Suppressor macrophage (primary cell): Measurements from ENCODE around the gene KIF2C.
A peak's percentile ranks its signal among the peaks of the same experiment; 100 is the strongest.
"Not testable (repeated sequence)": the region's sequence is repeated elsewhere in the genome, so short reads cannot be mapped to it uniquely, and the experiment has no call there.

Experiments
- DNase-seq, 4 experiments: peaks; one replicate each; pipeline ENCODE4 v3.0.0-alpha.2; 2020 to 2022
- total RNA-seq, 17 experiments: gene quantifications; one replicate each; lab custom pipeline; 2026; ENCODE audit warnings: mixed read lengths in 6 of 17, inconsistent platforms in 3 of 17; lab: John Stamatoyannopoulos, UW

KIF2C gene
- total RNA-seq = 3.8 to 44.1 (median 17.1) reads per million in 17 experiments

DNA sequence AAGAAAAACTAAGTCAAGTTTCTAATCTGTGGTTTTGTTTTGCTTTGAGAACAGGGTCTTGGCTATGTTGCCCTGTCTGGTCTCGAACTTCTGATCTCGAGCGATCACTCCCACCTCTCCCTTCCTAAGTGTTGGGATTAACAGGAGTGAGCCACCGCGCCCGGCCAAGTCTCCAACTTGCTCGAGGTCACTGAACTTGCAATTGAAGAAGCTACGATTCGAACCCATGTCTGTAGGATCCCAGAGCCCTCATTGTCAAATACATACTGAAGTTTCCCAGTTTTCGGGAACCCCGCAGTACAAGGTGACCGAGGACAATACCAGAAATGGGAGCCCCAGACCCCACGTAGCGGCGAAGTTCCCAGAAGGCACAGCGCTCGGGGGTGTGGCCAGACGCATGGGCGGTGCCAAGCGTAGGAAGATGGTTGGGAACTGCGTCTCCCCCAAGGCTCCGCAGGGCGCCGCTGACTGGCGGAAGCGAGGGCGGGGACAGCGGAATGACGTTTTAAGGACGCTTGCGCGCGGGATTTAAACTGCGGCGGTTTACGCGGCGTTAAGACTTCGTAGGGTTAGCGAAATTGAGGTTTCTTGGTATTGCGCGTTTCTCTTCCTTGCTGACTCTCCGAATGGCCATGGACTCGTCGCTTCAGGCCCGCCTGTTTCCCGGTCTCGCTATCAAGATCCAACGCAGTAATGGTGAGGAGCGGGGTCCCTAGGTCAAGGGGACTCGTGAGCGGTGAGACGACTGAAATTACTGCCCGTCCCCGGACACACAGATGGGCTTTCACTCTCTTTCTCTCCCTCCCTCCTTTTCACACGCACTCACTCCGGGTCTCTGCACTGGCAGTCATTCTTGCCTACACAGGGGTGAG, at the start of gene KIF2C:
Gene KIF2C (plus strand): TSS at position 531 of the 872 bp plus-strand sequence. CDS start 96 bp downstream, at position 627.
- peak; percentile 99 for DNase-seq

DNA sequence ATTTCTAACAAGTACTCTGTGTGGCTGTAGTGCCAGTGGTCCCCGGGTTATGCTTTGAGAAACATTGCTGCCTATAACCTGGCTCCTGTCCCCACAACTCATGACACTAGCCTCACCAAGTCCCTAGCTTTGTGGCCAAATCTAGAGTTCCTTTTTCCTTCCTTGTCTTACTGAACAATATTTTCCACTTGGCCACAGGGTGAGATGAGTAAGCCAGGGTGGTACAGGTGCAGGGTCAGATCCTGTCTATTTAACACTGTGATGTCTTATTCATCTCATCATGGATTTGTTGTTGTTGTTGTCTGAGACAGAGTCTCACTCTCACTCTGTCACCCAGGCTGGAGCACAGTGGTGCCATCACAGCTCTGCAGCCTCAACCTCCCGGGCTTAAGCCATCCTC, 46.5 kb upstream of the KIF2C start:
- DNase-seq = peak in 3 of 4 experiments; percentile 39 to 57 (median 46)

- DNase-seq = peak in 2 of 4 experiments; percentile 42 to 51
Measured at GRCh38 chr1:44693900-44694299, 45.7 kb upstream of the KIF2C start.

DNA sequence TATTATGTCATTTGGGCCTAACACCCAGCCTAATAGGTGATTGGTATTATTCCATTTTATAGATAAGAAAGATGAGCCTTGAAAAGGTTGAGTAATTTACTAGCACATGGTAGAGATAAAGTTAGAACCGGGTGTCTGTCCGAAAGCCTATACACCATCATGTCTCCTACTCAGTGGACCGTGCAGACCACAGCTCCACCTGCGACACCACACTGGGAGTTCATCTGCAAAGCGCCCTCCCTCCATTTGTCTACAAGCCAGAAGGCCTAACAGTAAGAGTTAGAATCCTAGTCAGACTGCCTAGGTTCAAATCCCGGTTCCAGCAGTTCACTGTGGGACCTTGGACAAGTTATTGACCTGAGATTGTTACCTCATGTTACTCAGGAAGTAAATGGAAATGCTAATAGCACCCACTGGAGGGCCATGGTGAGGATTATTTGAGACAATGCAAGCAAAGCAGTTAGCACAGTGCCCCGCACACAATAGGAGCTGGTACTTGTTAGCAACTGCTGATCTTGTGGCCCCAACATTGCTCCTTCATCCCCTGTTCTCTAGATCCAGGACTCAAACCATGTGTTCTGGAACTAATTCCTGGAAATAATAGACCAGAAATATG, 44.7 kb upstream of the KIF2C start:
- no peak for DNase-seq

DNA sequence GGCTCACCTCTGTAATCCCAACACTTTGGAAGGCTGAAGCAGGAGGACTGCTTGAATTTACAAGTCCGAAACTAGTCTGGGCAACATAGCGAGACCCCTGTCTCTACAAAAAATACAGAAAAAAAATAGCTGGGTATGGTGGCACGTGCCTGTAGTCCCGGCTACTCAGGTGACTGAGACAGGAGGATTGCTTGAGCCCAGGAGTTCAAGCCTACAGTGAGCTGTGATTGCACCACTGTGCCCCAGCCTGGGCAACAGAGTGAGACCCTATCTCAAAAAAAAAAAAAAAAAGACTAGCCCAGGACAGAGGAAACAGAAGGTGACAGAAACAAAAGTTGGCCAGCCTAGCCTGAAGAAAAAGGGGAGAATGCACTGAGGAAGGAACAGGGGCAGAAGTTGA, 44.0 kb upstream of the KIF2C start:
- no peak for DNase-seq

DNA sequence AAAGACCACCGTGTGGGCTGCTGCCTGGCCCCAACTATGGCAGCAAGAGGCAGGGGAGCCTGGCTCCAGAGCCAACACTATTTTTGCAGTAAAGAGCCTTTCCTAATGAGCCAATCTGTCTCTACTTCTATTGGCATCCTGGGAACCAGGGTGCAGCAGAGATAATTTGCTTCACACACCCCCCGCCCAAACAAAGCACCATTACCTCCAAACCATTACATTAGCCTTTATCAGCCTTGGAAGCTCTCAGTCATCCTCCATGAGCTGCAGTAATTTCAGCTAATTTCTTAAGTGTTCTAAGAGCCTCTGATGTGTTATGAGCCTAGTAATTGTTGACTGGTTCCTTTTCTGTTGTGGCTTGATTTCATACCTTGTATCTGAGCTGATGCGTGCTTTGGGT, 43.5 kb upstream of the KIF2C start:
- no peak for DNase-seq

DNA sequence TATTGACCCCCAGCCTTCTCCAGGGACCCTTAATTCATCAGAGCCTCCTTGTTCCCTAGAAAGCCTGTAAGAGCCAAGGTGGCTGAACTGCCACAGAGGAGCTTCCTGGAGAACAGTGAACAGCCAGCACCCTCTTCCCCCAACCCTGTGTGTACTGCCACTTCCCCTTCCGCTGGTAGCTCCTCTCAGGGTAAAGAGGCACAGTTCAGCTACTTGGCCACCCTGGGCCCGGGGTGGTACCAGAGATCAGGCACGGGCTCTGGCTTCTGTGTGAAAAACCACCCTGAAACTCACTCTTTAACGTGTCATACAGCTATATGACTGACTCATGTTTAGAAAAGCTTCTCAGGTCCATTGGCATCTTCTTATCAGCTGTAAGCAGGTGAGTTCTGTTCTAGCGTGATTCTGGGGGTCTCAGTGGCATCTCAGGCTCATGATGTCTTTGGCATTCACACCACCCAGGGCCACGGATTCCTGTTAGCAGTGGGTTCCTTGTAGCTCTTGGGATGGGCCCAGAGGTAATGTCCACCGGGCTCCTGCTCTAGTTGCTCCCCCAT, 42.8 kb upstream of the KIF2C start:
- peak; percentile 57 to 76 (median 72) for DNase-seq

DNA sequence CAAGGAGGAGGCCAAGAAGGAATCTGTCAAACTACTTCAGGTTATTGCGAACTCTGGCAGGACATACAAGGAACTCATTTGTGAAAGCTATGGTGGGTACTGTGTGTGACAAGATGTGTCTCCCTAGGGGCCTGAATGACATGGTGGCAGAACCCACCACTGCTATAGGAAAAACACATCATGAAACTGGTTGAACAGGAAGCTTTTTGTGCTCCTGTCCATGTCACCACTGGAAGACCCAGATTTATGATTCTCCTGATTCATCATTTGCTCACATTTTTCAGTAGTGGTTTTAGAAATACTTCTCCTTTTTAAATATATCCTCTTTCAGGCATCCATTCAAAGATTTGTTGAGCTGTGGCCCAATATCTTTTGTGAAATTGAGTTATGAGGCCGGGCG, 41.5 kb upstream of the KIF2C start:
- DNase-seq = peak in 3 of 4 experiments; percentile 34 to 74 (median 73)

DNA sequence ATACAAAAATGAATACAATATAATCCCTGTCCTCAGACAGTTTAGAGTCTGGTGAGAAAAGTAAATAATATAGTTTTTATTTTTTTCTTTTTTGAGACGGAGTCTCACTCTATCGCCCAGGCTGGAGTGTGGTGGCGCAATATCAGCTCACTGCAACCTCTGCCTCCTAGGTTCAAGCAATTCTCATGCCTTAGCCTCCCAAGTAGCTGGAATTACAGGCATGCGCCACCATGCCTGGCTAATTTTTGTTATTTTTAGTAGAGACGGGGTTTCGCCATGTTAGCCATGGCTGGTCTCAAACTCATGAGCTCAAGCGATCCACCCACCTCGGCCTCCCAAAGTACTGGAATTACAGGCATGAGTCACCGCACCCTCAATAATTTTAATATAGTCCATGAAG, 40.3 kb upstream of the KIF2C start:
- not testable (repeated sequence) for DNase-seq

DNA sequence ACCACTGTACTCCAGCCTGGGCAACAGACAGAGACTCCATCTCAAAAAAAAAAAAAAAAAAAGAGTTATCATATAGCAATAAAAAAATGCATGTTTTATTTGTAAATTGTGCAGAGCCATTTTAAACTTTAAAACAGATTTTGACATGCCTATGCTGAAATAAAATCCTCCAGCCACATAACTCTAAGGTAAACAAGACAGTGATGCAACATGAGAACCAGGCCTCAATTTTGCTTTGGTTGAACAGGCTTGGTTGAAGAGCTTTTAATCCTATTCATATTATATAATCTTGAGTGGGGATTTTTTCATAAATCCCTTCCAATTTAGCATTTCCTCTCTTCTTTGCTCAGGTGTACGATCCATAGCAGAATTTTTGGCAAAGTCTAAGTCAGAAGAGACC, 39.1 kb upstream of the KIF2C start:
- DNase-seq = no peak

- no peak for DNase-seq
Measured at GRCh38 chr1:44701141-44701573, 38.5 kb upstream of the KIF2C start.

- DNase-seq = no peak
Measured at GRCh38 chr1:44705470-44705869, 34.2 kb upstream of the KIF2C start.

DNA sequence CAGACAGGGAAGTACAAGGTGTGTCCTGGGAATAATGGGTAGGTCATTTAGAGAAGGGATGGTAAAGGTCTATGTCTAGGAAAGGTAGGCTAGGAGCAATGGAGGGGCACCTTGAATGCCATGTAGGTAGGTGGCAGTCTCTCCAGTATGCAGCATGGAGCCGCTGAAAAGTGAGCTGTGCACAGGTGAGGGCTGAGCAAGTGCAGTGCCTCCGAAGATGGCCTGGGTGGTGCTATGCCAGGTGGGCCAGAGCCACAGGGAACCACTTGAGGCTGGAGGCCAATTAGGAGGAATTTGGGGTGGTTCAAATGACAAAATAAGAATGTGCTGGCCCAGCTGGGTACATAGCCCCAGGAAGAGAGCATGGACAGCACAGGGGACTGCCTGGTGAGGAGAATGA, 33.7 kb upstream of the KIF2C start:
- no peak for DNase-seq

DNA sequence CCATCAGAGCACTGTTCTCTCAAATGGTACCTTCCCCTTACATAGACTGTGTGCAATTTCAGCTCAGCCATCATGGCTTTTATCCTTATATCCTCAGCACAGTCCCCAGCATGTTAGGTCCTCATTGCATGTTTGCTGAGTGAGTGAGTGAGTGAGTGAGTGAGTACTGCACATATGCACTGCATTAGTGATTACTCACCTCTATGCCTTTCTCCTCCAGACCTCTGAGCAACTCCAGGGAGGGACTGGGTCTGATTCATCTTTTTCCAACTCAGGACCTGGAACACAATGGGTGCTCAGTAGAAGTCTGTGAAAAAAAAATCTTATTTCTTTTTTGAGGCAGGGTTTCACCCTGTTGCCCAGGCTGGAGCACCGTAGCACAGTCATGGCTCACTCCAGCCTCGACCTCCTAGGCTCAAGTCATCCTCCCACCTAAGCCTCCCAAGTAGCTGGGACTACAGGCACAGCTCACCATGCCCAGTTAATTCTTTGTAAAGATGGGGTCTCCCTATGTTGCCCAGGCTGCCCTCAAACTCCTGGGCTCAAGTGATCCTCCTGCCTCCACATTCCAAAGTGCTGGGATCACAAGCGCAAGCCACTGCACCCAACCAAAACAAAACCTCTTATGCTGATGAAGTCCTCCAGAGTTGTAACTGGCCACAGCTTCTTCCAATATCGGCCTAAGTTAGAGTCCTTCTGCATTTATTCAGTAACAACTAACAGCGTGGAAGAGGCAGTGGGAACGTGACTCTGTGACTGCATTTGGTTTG, 32.3 kb upstream of the KIF2C start:
- DNase-seq = no peak

DNA sequence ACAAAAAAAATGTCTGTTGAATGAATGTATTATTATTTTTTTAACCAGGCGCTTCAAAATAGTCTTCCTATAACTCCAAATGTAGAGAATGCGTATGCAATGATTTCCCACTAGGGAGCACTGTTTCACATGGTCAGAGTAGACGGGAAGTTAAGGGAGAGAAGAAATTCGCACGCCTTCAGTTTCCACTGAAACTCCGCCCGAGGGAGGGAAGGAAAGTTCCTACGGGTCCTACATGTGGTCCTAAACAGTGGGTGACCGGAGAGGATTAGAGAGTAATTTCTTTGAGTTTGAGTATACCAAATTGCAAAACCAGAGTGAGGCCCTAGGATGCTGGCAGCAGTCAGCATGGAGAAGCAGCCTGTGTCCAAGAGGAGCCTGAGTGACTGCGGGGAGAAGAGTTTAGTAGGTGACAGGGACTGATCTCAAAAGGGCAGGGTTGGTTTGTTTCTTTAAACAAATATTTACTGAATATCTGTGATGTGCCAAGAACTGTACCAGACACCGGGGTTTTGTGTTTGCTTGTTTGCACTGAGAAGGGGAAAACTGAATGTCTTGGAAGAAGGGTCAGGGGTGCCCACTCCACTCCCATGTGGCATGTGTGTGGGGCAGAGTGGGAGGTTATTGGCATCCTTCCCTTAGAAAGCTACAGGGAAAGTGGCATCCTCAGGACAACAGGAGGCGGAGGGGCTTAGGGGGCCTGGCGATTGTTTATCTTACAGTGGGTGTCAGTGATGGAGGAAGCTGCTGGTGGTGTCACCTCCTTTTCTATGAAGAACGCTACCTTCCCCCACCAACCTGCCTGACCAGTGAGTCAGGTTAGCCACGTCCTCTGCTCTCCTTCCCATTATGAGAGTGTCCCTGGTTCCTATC, 31.4 kb upstream of the KIF2C start:
- DNase-seq = peak; percentile 76 to 91 (median 82)

DNA sequence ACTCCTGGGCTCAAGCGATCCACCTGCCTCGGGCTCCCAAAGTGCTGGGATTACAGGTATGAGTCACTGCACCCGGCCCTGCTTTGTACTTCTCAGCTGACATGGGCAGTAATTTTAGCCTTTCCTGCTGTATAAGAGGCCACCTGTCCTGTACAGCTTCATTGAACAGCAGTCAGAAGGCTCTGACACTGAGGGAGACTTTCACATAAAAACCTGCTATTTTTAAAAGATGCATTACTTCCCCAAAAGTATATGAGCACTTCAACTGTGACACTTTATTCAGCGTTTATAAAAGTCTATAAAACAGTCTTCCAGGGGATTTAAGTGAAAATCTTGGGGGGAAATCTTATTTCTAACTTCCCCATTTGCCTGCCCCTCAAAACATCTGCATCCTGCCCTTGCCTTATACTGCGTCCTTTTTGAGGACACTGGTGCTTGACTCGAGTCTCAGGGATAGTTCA, 26.3 kb upstream of the KIF2C start:
- DNase-seq = no peak

DNA sequence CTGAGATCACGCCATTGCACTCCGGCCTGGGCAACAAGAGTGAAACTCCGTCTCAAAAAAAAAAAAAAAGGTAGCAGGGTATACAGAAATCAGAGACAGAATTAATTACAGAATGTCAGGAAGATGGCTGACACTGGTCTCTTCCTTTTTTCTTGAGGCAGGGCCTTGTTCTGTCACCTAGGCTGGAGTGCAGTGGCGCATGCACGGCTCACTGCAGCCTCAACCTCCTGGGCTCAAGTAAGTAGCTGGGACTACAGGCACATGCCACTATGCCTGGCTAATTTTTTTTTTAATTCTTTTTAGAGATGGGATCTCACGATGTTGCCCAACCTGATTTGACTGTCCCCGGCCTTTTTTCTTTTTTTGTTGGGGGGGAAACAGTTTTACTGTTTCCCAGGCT, 25.1 kb upstream of the KIF2C start:
- DNase-seq = no peak

GRCh38 chr1:44714944-44715571, 24.6 kb upstream of the KIF2C start:
- DNase-seq = peak; percentile 84 to 88 (median 87)

- DNase-seq = no peak
Measured at GRCh38 chr1:44717156-44717555, 22.5 kb upstream of the KIF2C start.

DNA sequence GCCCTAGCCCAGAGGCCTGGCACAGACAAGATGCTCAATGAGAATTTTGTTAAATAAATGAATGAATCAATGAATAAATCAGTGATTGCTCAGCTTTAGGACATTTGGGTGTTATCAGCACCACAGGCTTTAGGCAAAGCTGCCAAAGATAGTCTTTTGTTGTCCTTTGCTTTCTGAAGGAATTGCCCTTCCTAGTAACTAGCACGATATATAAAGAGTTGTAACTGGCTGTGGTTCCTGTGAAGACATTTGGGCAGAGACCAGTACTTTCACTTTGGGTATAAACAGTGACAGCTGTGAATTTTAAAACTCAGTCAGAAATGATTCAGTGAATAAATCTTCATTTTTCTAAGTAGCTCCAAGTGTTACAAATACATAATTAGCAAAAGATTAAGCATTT, 22.0 kb upstream of the KIF2C start:
- DNase-seq = no peak

DNA sequence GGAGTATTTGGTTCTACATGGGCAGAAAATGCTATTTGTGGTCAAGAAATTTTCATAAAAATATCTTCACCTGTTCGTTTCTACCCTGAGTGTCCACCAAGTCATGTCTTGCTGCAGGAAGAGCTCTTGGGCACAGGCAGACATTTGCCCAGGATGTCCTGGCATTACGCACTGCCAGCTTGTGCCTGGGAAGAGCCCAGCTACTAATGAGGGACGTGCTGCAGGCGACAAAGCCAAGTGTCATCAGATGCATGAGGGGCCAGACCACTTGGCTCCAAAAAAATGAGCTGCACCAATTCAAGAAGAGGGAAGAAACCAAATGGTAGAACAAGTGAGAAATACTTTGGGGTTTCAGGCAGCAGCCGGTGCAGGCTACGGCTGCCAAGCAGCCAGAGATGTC, 21.5 kb upstream of the KIF2C start:
- DNase-seq = no peak
